H9 (cell line): ENCODE results near the gene TSPAN18. TPM values are rescaled to one million over a fixed set of nuclear protein-coding genes. Genes with fewer than 3 reads are reported as not detected.
A peak's percentile ranks its signal among the peaks of the same experiment; 100 is the strongest.

Experiments
- DNase-seq: peaks from one replicate; pipeline ENCODE4 v3.0.0-alpha.2; 2017
- H2AFZ ChIP-seq: one replicate; pipeline ENCODE4 v1.6.1; 2013; ENCODE audit warnings: mild to moderate bottlenecking, low read length, control low read depth, moderate library complexity
- H2AK5ac ChIP-seq: 2 replicates; pipeline ENCODE4 v1.6.1; 2013; ENCODE audit warnings: low read length, control low read depth, mixed read lengths; ENCODE audit not compliant: insufficient read length
- H2BK120ac ChIP-seq: one replicate; pipeline ENCODE4 v1.6.1; 2013; ENCODE audit warnings: low read depth, mild to moderate bottlenecking, low read length, control low read depth, inconsistent platforms; ENCODE audit not compliant: poor library complexity, severe bottlenecking
- H2BK12ac ChIP-seq: 2 replicates; pipeline ENCODE4 v1.6.1; 2013; ENCODE audit warnings: low read length, control low read depth, mixed read lengths, low read depth; ENCODE audit not compliant: insufficient read length
- H2BK15ac ChIP-seq: 2 replicates; pipeline ENCODE4 v1.6.1; 2013; ENCODE audit warnings: low read depth, low read length, control low read depth
- H2BK20ac ChIP-seq: one replicate; pipeline ENCODE4 v1.6.1; 2013; ENCODE audit warnings: low read depth, mild to moderate bottlenecking, low read length, control low read depth, inconsistent platforms; ENCODE audit not compliant: poor library complexity, severe bottlenecking
- H2BK5ac ChIP-seq: 2 replicates; pipeline ENCODE4 v1.6.1; 2013; ENCODE audit warnings: low read length, control low read depth, mixed read lengths; ENCODE audit not compliant: insufficient read length
- H3K14ac ChIP-seq: 2 replicates; pipeline ENCODE4 v1.6.1; 2013; ENCODE audit warnings: low read length, control low read depth; ENCODE audit not compliant: insufficient read depth
- H3K18ac ChIP-seq: 2 replicates; pipeline ENCODE4 v1.6.1; 2013; ENCODE audit warnings: low read depth, mild to moderate bottlenecking, mixed read lengths, low read length, control low read depth; ENCODE audit not compliant: insufficient read length
- H3K23ac ChIP-seq: 2 replicates; pipeline ENCODE4 v1.6.1; 2013; ENCODE audit warnings: low read length, control low read depth, mixed read lengths, low read depth; ENCODE audit not compliant: insufficient read length
- H3K23me2 ChIP-seq: 2 replicates; pipeline ENCODE4 v1.6.1; 2013; ENCODE audit warnings: low read depth, mild to moderate bottlenecking, mixed read lengths, low read length, control low read depth; ENCODE audit not compliant: insufficient read length, poor library complexity, severe bottlenecking
- H3K27ac ChIP-seq: 2 replicates; pipeline ENCODE4 v1.5.1; 2013; ENCODE audit warnings: low read length, control low read depth, mixed read lengths, low read depth; ENCODE audit not compliant: insufficient read length
- H3K27me3 ChIP-seq: 2 replicates; pipeline ENCODE4 v1.6.1; 2013; ENCODE audit warnings: low read length, control low read depth, inconsistent platforms; ENCODE audit not compliant: insufficient read depth
- H3K4ac ChIP-seq: 2 replicates; pipeline ENCODE4 v1.6.1; 2013; ENCODE audit warnings: low read depth, mild to moderate bottlenecking, control low read depth, inconsistent platforms, low read length, moderate library complexity
- H3K4me1 ChIP-seq: 2 replicates; pipeline ENCODE4 v1.6.1; 2013; ENCODE audit warnings: low read length, control low read depth, inconsistent platforms; ENCODE audit not compliant: insufficient read depth
- H3K4me2 ChIP-seq: 2 replicates; pipeline ENCODE4 v1.6.1; 2013; ENCODE audit warnings: low read length, control low read depth, mixed read lengths; ENCODE audit not compliant: insufficient read length, insufficient read depth
- H3K56ac ChIP-seq: 2 replicates; pipeline ENCODE4 v1.6.1; 2013; ENCODE audit warnings: low read depth, mild to moderate bottlenecking, mixed read lengths, low read length, control low read depth; ENCODE audit not compliant: insufficient read length
- H3K79me1 ChIP-seq: 2 replicates; pipeline ENCODE4 v1.6.1; 2013; ENCODE audit warnings: low read depth, mild to moderate bottlenecking, moderate library complexity, low read length, control low read depth, inconsistent platforms; ENCODE audit not compliant: insufficient read depth, poor library complexity, severe bottlenecking
- H3K79me2 ChIP-seq: 2 replicates; pipeline ENCODE4 v1.6.1; 2013; ENCODE audit warnings: low read length, control low read depth, inconsistent platforms; ENCODE audit not compliant: insufficient read depth
- H3K9ac ChIP-seq: 2 replicates; pipeline ENCODE4 v1.6.1; 2013; ENCODE audit warnings: low read length, control low read depth, mixed read lengths; ENCODE audit not compliant: insufficient read length; ENCODE audit errors: extremely low read depth
- H3K9me3 ChIP-seq: one replicate; pipeline ENCODE4 v1.6.1; 2013; ENCODE audit warnings: low read depth, low read length, inconsistent platforms; ENCODE audit not compliant: control insufficient read depth
- H3T11ph ChIP-seq: one replicate; pipeline ENCODE4 v1.6.1; 2013; ENCODE audit warnings: mild to moderate bottlenecking, low read length, control low read depth, inconsistent platforms
- H4K20me1 ChIP-seq: one replicate; pipeline ENCODE4 v1.6.1; 2013; ENCODE audit not compliant: control insufficient read depth, insufficient read length, insufficient read depth
- H4K5ac ChIP-seq: 2 replicates; pipeline ENCODE4 v1.6.1; 2013; ENCODE audit warnings: low read depth, mild to moderate bottlenecking, mixed read lengths, low read length, control low read depth; ENCODE audit not compliant: insufficient read length
- H4K8ac ChIP-seq: replicated peaks from 2 replicates; pipeline ENCODE4 v1.6.1; 2013; ENCODE audit warnings: low read length, control low read depth, mixed read lengths, low read depth; ENCODE audit not compliant: insufficient read length
- H4K91ac ChIP-seq: 2 replicates; pipeline ENCODE4 v1.6.1; 2013; ENCODE audit warnings: low read depth, mild to moderate bottlenecking, moderate library complexity, mixed read lengths, low read length, control low read depth; ENCODE audit not compliant: insufficient read length
- H3K27ac Mint-ChIP-seq, 3 experiments: 2 replicates in 2 of 3; 3 replicates in 1 of 3; pipeline ENCODE4 v1.8.0; 2020 to 2021; ENCODE audit warnings: mixed read lengths in 3 of 3, mild to moderate bottlenecking in 1 of 3, moderate library complexity in 1 of 3
- H3K27me3 Mint-ChIP-seq: 2 replicates; pipeline ENCODE4 v1.8.0; 2021; ENCODE audit warnings: low read depth, mild to moderate bottlenecking, moderate library complexity, mixed read lengths
- H3K36me3 Mint-ChIP-seq, 3 experiments: 2 replicates in 2 of 3; 3 replicates in 1 of 3; pipeline ENCODE4 v1.8.0; 2020 to 2021; ENCODE audit warnings: low read depth in 3 of 3, mixed read lengths in 3 of 3; ENCODE audit not compliant: insufficient read depth in 1 of 3
- H3K4me1 Mint-ChIP-seq, 2 experiments: 2 replicates each; pipeline ENCODE4 v1.8.0; 2020; ENCODE audit warnings: mixed read lengths in 2 of 2
- H3K4me3 Mint-ChIP-seq, 2 experiments: 2 replicates in 1 of 2; 3 replicates in 1 of 2; pipeline ENCODE4 v1.8.0; 2020 to 2021; ENCODE audit warnings: mild to moderate bottlenecking in 2 of 2, mixed read lengths in 2 of 2, moderate library complexity in 1 of 2
- H3K9me3 Mint-ChIP-seq, 2 experiments: 2 replicates in 1 of 2; 3 replicates in 1 of 2; pipeline ENCODE4 v1.8.0; 2020; ENCODE audit warnings: mild to moderate bottlenecking in 2 of 2, mixed read lengths in 2 of 2, moderate library complexity in 1 of 2
- CTCF ChIP-seq: fragments of 200-600 bp; sonication (generic); conservative IDR thresholded peaks from 3 replicates; pipeline ENCODE4 v1.8.0; 2021; ENCODE audit warnings: antibody characterized with exemption, mild to moderate bottlenecking
- WGBS: extraction: QIAGEN DNeasy Blood & Tissue Kit; methylation state at CpG from one replicate; pipeline ENCODE4 v1.1.7; 2013; ENCODE audit warnings: missing lambda C conversion rate, low lambda C conversion rate, mixed read lengths; ENCODE audit not compliant: insufficient read length; ENCODE audit errors: extremely low coverage; 5-methylcytosine and 5-hydroxymethylcytosine counted together
- total RNA-seq: library from RNA; stranded (reverse); gene quantifications from 2 replicates; pipeline ENCODE4 v1.2.1, GENCODE V29; 2021

Gene TSPAN18
- total RNA-seq, 1 experiment from 2014 or later = 25.3 TPM

- DNase-seq = peak; percentile 12
- H3K27ac ChIP-seq = no peak overlapping the region
- H2AFZ ChIP-seq = no peak overlapping the region
- no peak overlapping the region for H2BK5ac ChIP-seq
- H2BK120ac ChIP-seq = no peak overlapping the region
- H3K27ac Mint-ChIP-seq = peak overlapping the region in 1 of 3 experiments; percentile 37; a peak in 1 of 7 replicates
- H4K20me1 ChIP-seq = no peaks in the 10 kb centered on the region
- H3K79me1 ChIP-seq = no peaks in the 10 kb centered on the region
- H3T11ph ChIP-seq = no peak overlapping the region
- no peaks in the 10 kb centered on the region for H3K79me2 ChIP-seq
- peaks cover 44% of the 10 kb centered on the region for H3K27me3 Mint-ChIP-seq
- TF ChIP-seq CTCF = no peak
- WGBS = no CpG with 5 or more reads among the region's 7 CpGs
- peaks cover 8% of the 10 kb centered on the region; the same call in 1 of the 2 replicates for H3K27me3 ChIP-seq
- H3K9me3 Mint-ChIP-seq = no peaks in the 10 kb centered on the region; a peak in 2 of 5 replicates
- H3K36me3 Mint-ChIP-seq = peaks cover 0 to 4% (median 2%) of the 10 kb centered on the region in 3 experiments; a peak in 2 of 7 replicates
- no peak overlapping the region for H4K5ac ChIP-seq
- H3K18ac ChIP-seq = no peak overlapping the region
- no peak overlapping the region for H3K23ac ChIP-seq
- H3K4me3 Mint-ChIP-seq = no peak overlapping the region
- no peak overlapping the region for H2BK12ac ChIP-seq
- H4K8ac ChIP-seq = no peak overlapping the region
- H3K56ac ChIP-seq = no peak overlapping the region
- no peak overlapping the region for H4K91ac ChIP-seq
- no peak overlapping the region for H3K4me2 ChIP-seq
- no peak overlapping the region for H2BK20ac ChIP-seq
- no peak overlapping the region for H2BK15ac ChIP-seq
- no peak overlapping the region for H2AK5ac ChIP-seq
- H3K9ac ChIP-seq = no peak overlapping the region
- no peak overlapping the region for H3K14ac ChIP-seq
- H3K4ac ChIP-seq = no peak overlapping the region
- H3K23me2 ChIP-seq = no peaks in the 10 kb centered on the region
- H3K4me1 Mint-ChIP-seq = peaks cover 53 to 64% of the 10 kb centered on the region in 2 experiments
- H3K4me1 ChIP-seq = peaks cover 16% of the 10 kb centered on the region; the same call in 1 of the 2 replicates
- no peaks in the 10 kb centered on the region for H3K9me3 ChIP-seq
Observed at GRCh38 chr11:44750551-44751465, 24.0 kb downstream of the TSPAN18 start.
